Trophoblast cell (in vitro differentiated cells and primary cell): ENCODE results near the gene VPS8.

ENCODE experiments used
- DNase-seq, 2 donors: peaks; one replicate each; pipeline ENCODE4 v3.0.0-alpha.2; 2016
- H2AFZ ChIP-seq: 2 replicates; pipeline ENCODE4 v1.6.1; 2013; ENCODE audit warnings: low read length, moderate library complexity, mild to moderate bottlenecking; ENCODE audit not compliant: insufficient read depth, poor library complexity
- H2AK5ac ChIP-seq: 2 replicates; pipeline ENCODE4 v1.6.1; 2013; ENCODE audit warnings: mild to moderate bottlenecking, low read length
- H2BK120ac ChIP-seq: 2 replicates; pipeline ENCODE4 v1.6.1; 2013; ENCODE audit warnings: low read length, mild to moderate bottlenecking, moderate library complexity; ENCODE audit not compliant: insufficient read depth, poor library complexity
- H2BK12ac ChIP-seq: 2 replicates; pipeline ENCODE4 v1.6.1; 2013; ENCODE audit warnings: mild to moderate bottlenecking, low read length, moderate library complexity
- H2BK5ac ChIP-seq: 2 replicates; pipeline ENCODE4 v1.6.1; 2013; ENCODE audit warnings: low read length, low read depth, moderate library complexity, mild to moderate bottlenecking; ENCODE audit not compliant: poor library complexity
- H3K14ac ChIP-seq: 2 replicates; pipeline ENCODE4 v1.6.1; 2013; ENCODE audit warnings: mild to moderate bottlenecking, low read length
- H3K18ac ChIP-seq: 2 replicates; pipeline ENCODE4 v1.6.1; 2013; ENCODE audit warnings: mild to moderate bottlenecking, low read length
- H3K23ac ChIP-seq: 2 replicates; pipeline ENCODE4 v1.6.1; 2013; ENCODE audit warnings: low read length
- H3K27ac ChIP-seq: 2 replicates; pipeline ENCODE4 v1.5.1; 2013; ENCODE audit warnings: low read depth, mild to moderate bottlenecking, inconsistent platforms, low read length, moderate library complexity
- H3K27me3 ChIP-seq: 2 replicates; pipeline ENCODE4 v1.6.1; 2013; ENCODE audit warnings: inconsistent platforms, mild to moderate bottlenecking, low read length, moderate library complexity; ENCODE audit not compliant: insufficient read depth
- H3K36me3 ChIP-seq, 2 experiments: 1 replicate in 1 of 2; 2 replicates in 1 of 2; pipeline ENCODE4 v1.6.1; 2013; ENCODE audit warnings: low read length in 2 of 2, mild to moderate bottlenecking in 2 of 2, moderate library complexity in 1 of 2; ENCODE audit not compliant: insufficient read depth in 2 of 2, control insufficient read depth in 1 of 2
- H3K4ac ChIP-seq: 2 replicates; pipeline ENCODE4 v1.6.1; 2013; ENCODE audit warnings: low read depth, mild to moderate bottlenecking, low read length, moderate library complexity
- H3K4me1 ChIP-seq, 2 experiments: 1 replicate in 1 of 2; 2 replicates in 1 of 2; pipeline ENCODE4 v1.6.1; 2013; ENCODE audit warnings: low read length in 2 of 2, mild to moderate bottlenecking in 2 of 2, moderate library complexity in 1 of 2; ENCODE audit not compliant: insufficient read depth in 2 of 2, control insufficient read depth in 1 of 2
- H3K4me2 ChIP-seq: 2 replicates; pipeline ENCODE4 v1.6.1; 2013; ENCODE audit warnings: inconsistent platforms, mild to moderate bottlenecking, low read length, moderate library complexity
- H3K4me3 ChIP-seq: 2 replicates; pipeline ENCODE4 v1.5.1; 2013; ENCODE audit warnings: mild to moderate bottlenecking, low read depth, low read length, inconsistent platforms
- H3K79me1 ChIP-seq: one replicate; pipeline ENCODE4 v1.6.1; 2013; ENCODE audit warnings: low read length
- H3K79me2 ChIP-seq: 2 replicates; pipeline ENCODE4 v1.6.1; 2013; ENCODE audit warnings: low read length, mild to moderate bottlenecking; ENCODE audit not compliant: control insufficient read depth, insufficient read depth, poor library complexity
- H3K9ac ChIP-seq: 2 replicates; pipeline ENCODE4 v1.6.1; 2013; ENCODE audit warnings: mild to moderate bottlenecking, low read length
- H3K9me3 ChIP-seq: 2 replicates; pipeline ENCODE4 v1.6.1; 2013; ENCODE audit warnings: low read depth, mild to moderate bottlenecking, control low read depth, inconsistent platforms, low read length; ENCODE audit not compliant: insufficient read depth
- H4K12ac ChIP-seq: 2 replicates; pipeline ENCODE4 v1.6.1; 2013; ENCODE audit warnings: low read depth, mild to moderate bottlenecking, low read length, moderate library complexity
- H4K8ac ChIP-seq: 2 replicates; pipeline ENCODE4 v1.6.1; 2013; ENCODE audit warnings: low read depth, mild to moderate bottlenecking, low read length, moderate library complexity
- H4K91ac ChIP-seq: one replicate; pipeline ENCODE4 v1.6.1; 2013; ENCODE audit warnings: low read depth, mild to moderate bottlenecking, low read length, moderate library complexity
- WGBS: extraction: QIAGEN DNeasy Blood & Tissue Kit; methylation state at CpG from one replicate; pipeline ENCODE4 v1.1.7; 2013; ENCODE audit warnings: missing lambda C conversion rate; ENCODE audit not compliant: insufficient read length, insufficient coverage; ENCODE audit errors: extremely low coverage; 5-methylcytosine and 5-hydroxymethylcytosine counted together

VPS8 gene

GRCh38 chr3:184932777-184933176 is 120.8 kb downstream of the VPS8 start:
- Histone ChIP-seq H4K91ac (no peak overlapping the region), H3K23ac (no peak overlapping the region), H3K79me1 (no peaks in the 10 kb centered on the region), H3K4me1 (no peaks in the 10 kb centered on the region), H3K18ac (no peak overlapping the region), H3K27ac (no peak overlapping the region), H4K8ac (no peak overlapping the region), H3K14ac (no peak overlapping the region), H2BK12ac (no peak overlapping the region), H3K27me3 (no peaks in the 10 kb centered on the region), H4K12ac (no peak overlapping the region), H2AK5ac (no peak overlapping the region), H3K4me2 (no peak overlapping the region), H2BK120ac (no peak overlapping the region), H3K79me2 (no peaks in the 10 kb centered on the region), H2AFZ (no peak overlapping the region), H3K9me3 (no peaks in the 10 kb centered on the region), H3K4me3 (no peak overlapping the region), H3K36me3 (peaks cover 0 to 2% of the 10 kb centered on the region in 2 experiments), H2BK5ac (no peak overlapping the region), H3K9ac (no peak overlapping the region), H3K4ac (no peak overlapping the region)
- no peak for DNase-seq
- no CpG with 5 or more reads among the region's 1 CpG for WGBS

- Histone ChIP-seq H2AK5ac (no peak overlapping the region), H3K4me1 (no peaks in the 10 kb centered on the region), H3K9me3 (no peaks in the 10 kb centered on the region), H2BK5ac (no peak overlapping the region), H3K27me3 (no peaks in the 10 kb centered on the region), H2AFZ (no peak overlapping the region), H3K4me2 (no peak overlapping the region), H3K4ac (no peak overlapping the region), H3K79me2 (no peaks in the 10 kb centered on the region), H2BK120ac (no peak overlapping the region), H3K36me3 (peaks cover 2 to 3% of the 10 kb centered on the region in 2 experiments), H3K18ac (no peak overlapping the region), H3K23ac (no peak overlapping the region), H4K8ac (no peak overlapping the region), H4K12ac (no peak overlapping the region), H4K91ac (no peak overlapping the region), H3K4me3 (no peak overlapping the region), H3K27ac (no peak overlapping the region), H3K14ac (no peak overlapping the region), H3K79me1 (no peaks in the 10 kb centered on the region), H3K9ac (no peak overlapping the region), H2BK12ac (no peak overlapping the region)
- WGBS, result no CpG with 5 or more reads among the region's 4 CpGs
- DNase-seq, result no peak
Observed at GRCh38 chr3:184937611-184938010, 125.6 kb downstream of the VPS8 start.

- no CpG with 5 or more reads among the region's 2 CpGs for WGBS
- no peak overlapping the region for H3K27ac ChIP-seq
- H3K36me3 ChIP-seq, result peaks cover 0 to 3% of the 10 kb centered on the region in 2 experiments
- no peaks in the 10 kb centered on the region for H3K79me1 ChIP-seq
- H2AK5ac ChIP-seq, result no peak overlapping the region
- H3K4me2 ChIP-seq, result no peak overlapping the region
- H3K4ac ChIP-seq, result no peak overlapping the region
- no peaks in the 10 kb centered on the region for H3K27me3 ChIP-seq
- no peak overlapping the region for H4K8ac ChIP-seq
- H3K9me3 ChIP-seq, result no peaks in the 10 kb centered on the region
- H3K79me2 ChIP-seq, result no peaks in the 10 kb centered on the region
- no peak overlapping the region for H2AFZ ChIP-seq
- no peak for DNase-seq
- no peak overlapping the region for H2BK12ac ChIP-seq
- H3K4me3 ChIP-seq, result no peak overlapping the region
- no peak overlapping the region for H4K12ac ChIP-seq
- no peak overlapping the region for H2BK5ac ChIP-seq
- H2BK120ac ChIP-seq, result no peak overlapping the region
- no peaks in the 10 kb centered on the region for H3K4me1 ChIP-seq
- no peak overlapping the region for H3K9ac ChIP-seq
- H3K18ac ChIP-seq, result no peak overlapping the region
- no peak overlapping the region for H3K14ac ChIP-seq
- no peak overlapping the region for H3K23ac ChIP-seq
- H4K91ac ChIP-seq, result no peak overlapping the region
Observed at GRCh38 chr3:184941408-184941807, 129.4 kb downstream of the VPS8 start.

GRCh38 chr3:184942735-184943134 is 130.8 kb downstream of the VPS8 start:
- no peak overlapping the region for H2AFZ ChIP-seq
- no peaks in the 10 kb centered on the region for H3K4me1 ChIP-seq
- no peak overlapping the region for H3K27ac ChIP-seq
- H3K36me3 ChIP-seq, result peaks cover 0 to 3% of the 10 kb centered on the region in 2 experiments
- no peak overlapping the region for H2BK12ac ChIP-seq
- H4K91ac ChIP-seq, result no peak overlapping the region
- H3K4ac ChIP-seq, result no peak overlapping the region
- no peak overlapping the region for H3K14ac ChIP-seq
- no peak overlapping the region for H4K12ac ChIP-seq
- no peak overlapping the region for H3K4me2 ChIP-seq
- no peak overlapping the region for H3K4me3 ChIP-seq
- no CpG with 5 or more reads among the region's 3 CpGs for WGBS
- no peak overlapping the region for H3K23ac ChIP-seq
- H2BK5ac ChIP-seq, result no peak overlapping the region
- no peaks in the 10 kb centered on the region for H3K27me3 ChIP-seq
- no peaks in the 10 kb centered on the region for H3K9me3 ChIP-seq
- no peak overlapping the region for H4K8ac ChIP-seq
- H3K18ac ChIP-seq, result no peak overlapping the region
- DNase-seq, result no peak
- no peaks in the 10 kb centered on the region for H3K79me2 ChIP-seq
- H3K9ac ChIP-seq, result no peak overlapping the region
- no peaks in the 10 kb centered on the region for H3K79me1 ChIP-seq
- no peak overlapping the region for H2AK5ac ChIP-seq
- H2BK120ac ChIP-seq, result no peak overlapping the region
